ENCODE results near the gene ARPC1B.

ARPC1B gene

GRCh38 chr7:99440195-99440594 is 65.7 kb downstream of the ARPC1B start:
- no peak for DNase-seq

Measured in hypothalamus (tissue), 51 donors.